Loucy (cell line): ENCODE measurements around the gene HOXD13.

Experiments used
- CTCF ChIP-seq: fragments of 200-600 bp; sonication (generic); conservative IDR thresholded peaks from 2 replicates; pipeline ENCODE4 v1.5.1; 2014; ENCODE audit warnings: mild to moderate bottlenecking, antibody characterized with exemption, low read length
- EZH2phosphoT487 ChIP-seq: fragments of 200-600 bp; IDR thresholded peaks from 2 replicates; pipeline ENCODE4 v1.6.1; 2018; ENCODE audit warnings: antibody characterized with exemption, mild to moderate bottlenecking, moderate library complexity, borderline replicate concordance

DNA sequence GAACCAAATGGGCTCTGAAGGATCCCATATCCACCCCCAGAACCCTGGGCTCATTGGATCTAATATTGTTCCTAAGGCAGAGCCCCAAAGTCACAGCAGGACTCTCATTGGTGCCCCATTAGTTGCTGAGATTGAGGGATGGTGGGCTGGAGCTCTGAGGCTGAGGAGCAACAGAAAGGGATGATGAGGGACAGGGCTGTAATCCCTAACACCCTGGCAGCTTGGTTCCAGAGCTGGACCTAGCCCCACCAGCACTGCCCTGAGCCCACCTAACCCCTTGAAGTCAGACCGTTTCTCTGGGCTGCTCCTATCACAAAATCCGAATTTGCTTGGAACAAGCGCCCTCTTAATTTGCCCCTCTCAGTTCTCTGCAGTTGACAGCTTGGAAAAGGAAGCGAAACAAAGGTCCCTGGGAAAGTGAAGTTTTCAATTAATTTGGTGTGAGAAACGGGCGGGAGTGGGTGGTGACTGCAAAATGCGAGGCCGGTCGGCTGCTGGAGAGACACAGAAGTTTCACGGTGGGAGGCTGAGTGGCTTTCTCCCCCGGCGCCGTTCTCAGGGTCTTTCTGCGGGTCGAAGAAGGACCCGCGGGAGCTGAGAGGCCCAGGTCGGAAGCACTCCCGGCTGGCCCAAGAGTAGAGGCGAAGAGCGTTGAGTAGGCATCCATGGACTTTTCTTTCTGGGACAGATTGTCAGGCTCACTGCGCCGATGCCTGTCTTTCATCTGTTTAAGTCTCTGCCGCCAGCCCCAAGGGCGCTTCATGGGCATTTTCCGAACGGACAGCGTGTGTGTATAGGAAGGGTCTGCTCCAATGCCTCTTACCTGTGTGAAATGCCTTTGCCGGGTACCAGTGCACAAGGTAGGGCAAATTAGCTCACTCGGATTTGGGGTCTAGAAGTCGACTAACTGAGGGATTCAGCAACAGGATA lies 927 bp upstream of the HOXD13 start:
- TF ChIP-seq CTCF (no peak), EZH2phosphoT487 (no peak)
